Effector memory CD8-positive, alpha-beta T cell (primary cell): ENCODE data around the gene VEGFD.

Experiments used
- ATAC-seq: fragments of 150-1000 bp; cut with Tn5 transposase; replicated peaks from 2 replicates; pipeline ENCODE4 v1.10.0; 2021; ENCODE audit warnings: mild to moderate bottlenecking, moderate library complexity
- DNase-seq, 3 experiments: peaks; one replicate each; pipeline ENCODE4 v3.0.0; 2021
- H3K27ac Mint-ChIP-seq, 2 donors: one replicate each; pipeline ENCODE4 v1.8.0; 2022; ENCODE audit warnings: mild to moderate bottlenecking in 2 of 2, mixed read lengths in 2 of 2, moderate library complexity in 2 of 2
- H3K27me3 Mint-ChIP-seq, 2 donors: one replicate each; pipeline ENCODE4 v1.8.0; 2022; ENCODE audit warnings: mixed read lengths in 2 of 2
- H3K36me3 Mint-ChIP-seq: one replicate; pipeline ENCODE4 v1.8.0; 2022; ENCODE audit warnings: mild to moderate bottlenecking, moderate library complexity, mixed read lengths; ENCODE audit not compliant: insufficient read depth
- H3K4me1 Mint-ChIP-seq, 2 donors: one replicate each; pipeline ENCODE4 v1.8.0; 2022; ENCODE audit warnings: low read depth in 2 of 2, mixed read lengths in 2 of 2
- H3K4me3 Mint-ChIP-seq, 2 donors: one replicate each; pipeline ENCODE4 v1.8.0; 2022; ENCODE audit warnings: mild to moderate bottlenecking in 2 of 2, mixed read lengths in 2 of 2, moderate library complexity in 2 of 2
- H3K9me3 Mint-ChIP-seq, 2 donors: one replicate each; pipeline ENCODE4 v1.8.0; 2022; ENCODE audit warnings: mixed read lengths in 2 of 2

Gene VEGFD

DNA sequence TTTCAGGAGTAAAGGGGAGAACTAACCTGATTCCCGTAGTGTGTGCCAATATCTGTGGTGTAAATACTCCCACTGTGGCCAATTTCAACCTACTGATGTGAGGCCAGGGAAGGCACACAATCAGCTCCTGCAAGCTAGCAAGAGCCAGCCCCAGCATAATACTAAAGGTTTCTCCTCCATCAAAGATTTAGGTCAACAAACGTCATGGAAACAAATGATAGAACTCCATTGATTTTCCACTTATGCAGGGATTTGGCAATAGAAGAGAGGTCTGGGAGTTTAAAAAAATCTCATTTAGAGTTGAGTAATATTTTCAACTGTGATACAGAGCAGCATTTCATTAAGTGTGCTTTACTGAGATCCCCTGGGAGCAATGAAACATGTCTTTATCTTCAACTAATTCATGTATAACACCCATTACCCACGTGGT is 15.8 kb upstream of the VEGFD start:
- Mint-ChIP-seq H3K9me3 (no peaks in the 10 kb centered on the region), H3K27me3 (peaks cover 0 to 10% of the 10 kb centered on the region in 2 donors), H3K36me3 (no peaks in the 10 kb centered on the region), H3K27ac (no peak overlapping the region), H3K4me3 (no peak overlapping the region), H3K4me1 (no peaks in the 10 kb centered on the region)
- no peak for DNase-seq
- no peak for ATAC-seq

DNA sequence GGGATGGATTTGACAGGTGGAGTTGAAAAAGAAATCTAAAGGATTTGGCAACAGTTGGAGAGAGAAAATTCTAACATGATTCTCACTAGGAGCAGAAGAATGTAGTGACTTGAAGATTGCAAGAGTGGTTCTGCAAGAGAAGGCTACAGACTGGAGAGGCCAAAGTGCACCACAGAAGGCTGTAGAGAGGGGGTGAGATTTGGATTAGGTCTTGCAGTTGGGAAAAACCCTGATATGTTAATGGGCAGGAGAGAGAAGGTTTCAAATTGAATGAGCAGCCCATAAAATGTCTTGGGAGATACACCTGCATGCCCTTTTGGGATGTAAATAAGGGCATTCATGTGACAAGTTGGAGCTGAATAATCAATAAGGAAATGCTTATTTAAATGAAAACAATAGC is 14.7 kb upstream of the VEGFD start:
- Mint-ChIP-seq H3K9me3 (no peaks in the 10 kb centered on the region), H3K4me3 (no peak overlapping the region), H3K4me1 (no peaks in the 10 kb centered on the region), H3K36me3 (no peaks in the 10 kb centered on the region), H3K27ac (no peak overlapping the region), H3K27me3 (peaks cover 0 to 10% of the 10 kb centered on the region in 2 donors)
- no peak for DNase-seq
- no peak for ATAC-seq

DNA sequence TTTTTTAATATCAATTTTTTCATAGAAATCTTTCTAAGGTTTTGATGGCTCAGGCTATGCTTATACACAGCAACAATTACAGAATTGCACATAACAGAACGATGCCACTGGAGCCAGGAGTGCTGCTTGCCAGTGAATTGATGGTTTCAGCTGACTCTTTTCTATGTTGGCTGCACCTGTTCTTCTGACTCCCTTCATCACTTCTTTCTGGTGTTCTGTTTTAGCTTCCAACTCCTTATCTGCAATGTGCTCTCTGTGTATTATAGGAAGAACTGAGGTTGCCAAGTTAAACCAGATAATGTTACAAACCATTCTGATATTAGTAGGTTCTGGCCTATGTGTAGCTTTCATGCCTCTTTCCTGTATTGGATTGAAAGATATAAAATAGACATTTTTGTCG is 11.6 kb upstream of the VEGFD start:
- no peaks in the 10 kb centered on the region for H3K36me3 Mint-ChIP-seq
- H3K4me3 Mint-ChIP-seq, result no peak overlapping the region
- H3K27ac Mint-ChIP-seq, result no peak overlapping the region
- no peak for ATAC-seq
- no peaks in the 10 kb centered on the region for H3K9me3 Mint-ChIP-seq
- H3K4me1 Mint-ChIP-seq, result no peaks in the 10 kb centered on the region
- no peak for DNase-seq
- peaks cover 6 to 10% of the 10 kb centered on the region in 2 donors for H3K27me3 Mint-ChIP-seq

DNA sequence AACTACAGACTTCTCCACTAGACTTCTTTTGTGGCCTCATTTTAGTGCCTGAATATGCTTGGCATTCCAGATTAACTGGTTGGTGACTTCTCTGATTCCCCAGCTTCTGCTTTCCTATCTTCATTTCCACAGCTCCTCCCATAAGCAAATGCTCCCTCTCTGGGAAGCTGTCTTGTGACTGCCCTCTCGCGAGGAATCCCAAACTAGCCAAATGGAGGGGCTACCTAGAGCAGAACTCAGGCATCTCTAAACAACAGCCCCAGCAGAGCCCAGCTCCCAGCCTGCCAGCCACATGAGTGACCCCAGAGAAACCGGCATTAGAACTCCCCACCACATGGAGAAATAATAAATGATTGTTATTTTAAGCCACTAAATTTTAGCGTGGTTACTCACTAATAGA is 7.6 kb upstream of the VEGFD start:
- ATAC-seq (no peak), DNase-seq (no peak)
- Mint-ChIP-seq H3K36me3 (no peaks in the 10 kb centered on the region), H3K27ac (no peak overlapping the region), H3K9me3 (no peaks in the 10 kb centered on the region), H3K4me1 (no peaks in the 10 kb centered on the region), H3K4me3 (no peak overlapping the region), H3K27me3 (peaks cover 0 to 7% of the 10 kb centered on the region in 2 donors)

DNA sequence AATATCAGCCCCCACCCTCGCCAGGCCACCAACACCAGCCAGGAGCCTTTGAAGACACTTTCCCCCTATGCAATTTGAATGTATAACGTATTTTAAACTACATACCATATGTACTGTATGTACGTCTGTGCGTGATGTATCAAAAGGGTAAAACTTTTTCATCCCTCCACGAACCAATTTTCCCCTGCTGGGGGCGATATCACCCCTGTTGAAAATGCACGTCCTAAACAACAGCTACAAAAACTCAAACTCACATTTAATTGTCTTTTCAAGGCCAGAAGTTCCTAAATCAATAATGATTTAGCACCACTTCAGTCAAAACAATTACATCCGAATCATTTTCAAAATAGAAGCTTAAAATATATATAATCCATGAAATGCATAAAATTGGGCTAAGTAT is 1.4 kb downstream of the VEGFD start:
- Mint-ChIP-seq H3K4me1 (no peaks in the 10 kb centered on the region), H3K9me3 (no peaks in the 10 kb centered on the region), H3K36me3 (no peaks in the 10 kb centered on the region), H3K27me3 (peaks cover 7 to 11% of the 10 kb centered on the region in 2 donors), H3K4me3 (no peak overlapping the region), H3K27ac (no peak overlapping the region)
- ATAC-seq (no peak), DNase-seq (no peak)

DNA sequence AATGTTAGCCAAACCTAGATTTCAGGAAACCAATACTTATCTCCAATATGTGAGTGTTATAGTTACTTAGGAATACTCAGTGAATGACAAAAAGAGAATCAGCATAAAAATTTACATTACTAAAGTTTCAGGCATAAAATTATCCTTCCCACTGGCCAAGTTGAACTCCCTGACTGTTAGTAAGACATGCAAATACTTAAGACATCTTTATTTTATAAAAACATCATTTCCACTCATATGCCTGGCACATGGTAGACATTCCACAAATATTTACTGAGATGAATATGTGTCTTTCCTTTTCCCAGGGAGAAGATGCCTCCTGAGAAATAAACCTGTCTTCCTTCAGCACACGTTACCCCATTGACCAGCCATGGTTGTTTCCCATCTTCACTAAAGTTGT is 7.3 kb downstream of the VEGFD start:
- ATAC-seq (no peak), DNase-seq (no peak)
- no peaks in the 10 kb centered on the region for H3K4me1 Mint-ChIP-seq
- peaks cover 7 to 15% of the 10 kb centered on the region in 2 donors for H3K27me3 Mint-ChIP-seq
- H3K27ac Mint-ChIP-seq, result no peak overlapping the region
- no peak overlapping the region for H3K4me3 Mint-ChIP-seq
- H3K36me3 Mint-ChIP-seq, result no peaks in the 10 kb centered on the region
- no peaks in the 10 kb centered on the region for H3K9me3 Mint-ChIP-seq

DNA sequence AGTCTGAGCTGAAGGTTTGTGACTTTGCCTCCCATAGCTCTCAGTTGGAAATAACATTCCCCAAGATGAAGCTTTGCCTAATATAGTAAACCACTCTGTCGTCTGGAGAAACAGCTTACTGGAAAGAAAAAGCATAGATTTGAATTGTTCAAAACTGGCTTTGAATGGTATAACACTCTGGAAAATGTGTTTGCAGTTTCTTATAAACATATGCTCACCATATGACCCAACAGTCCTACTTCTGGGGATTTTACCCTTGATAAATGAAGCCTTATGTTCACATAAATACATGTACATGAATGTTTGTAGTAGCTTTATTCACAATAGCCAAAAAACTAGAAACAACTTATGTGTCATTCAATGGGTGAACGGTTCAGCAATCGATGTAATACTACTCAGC is 10.2 kb downstream of the VEGFD start:
- peaks cover 2% of the 10 kb centered on the region for H3K36me3 Mint-ChIP-seq
- no peak for DNase-seq
- H3K27ac Mint-ChIP-seq, result no peak overlapping the region
- no peaks in the 10 kb centered on the region for H3K4me1 Mint-ChIP-seq
- no peaks in the 10 kb centered on the region for H3K9me3 Mint-ChIP-seq
- peaks cover 20 to 23% of the 10 kb centered on the region in 2 donors for H3K27me3 Mint-ChIP-seq
- no peak for ATAC-seq
- H3K4me3 Mint-ChIP-seq, result no peak overlapping the region

DNA sequence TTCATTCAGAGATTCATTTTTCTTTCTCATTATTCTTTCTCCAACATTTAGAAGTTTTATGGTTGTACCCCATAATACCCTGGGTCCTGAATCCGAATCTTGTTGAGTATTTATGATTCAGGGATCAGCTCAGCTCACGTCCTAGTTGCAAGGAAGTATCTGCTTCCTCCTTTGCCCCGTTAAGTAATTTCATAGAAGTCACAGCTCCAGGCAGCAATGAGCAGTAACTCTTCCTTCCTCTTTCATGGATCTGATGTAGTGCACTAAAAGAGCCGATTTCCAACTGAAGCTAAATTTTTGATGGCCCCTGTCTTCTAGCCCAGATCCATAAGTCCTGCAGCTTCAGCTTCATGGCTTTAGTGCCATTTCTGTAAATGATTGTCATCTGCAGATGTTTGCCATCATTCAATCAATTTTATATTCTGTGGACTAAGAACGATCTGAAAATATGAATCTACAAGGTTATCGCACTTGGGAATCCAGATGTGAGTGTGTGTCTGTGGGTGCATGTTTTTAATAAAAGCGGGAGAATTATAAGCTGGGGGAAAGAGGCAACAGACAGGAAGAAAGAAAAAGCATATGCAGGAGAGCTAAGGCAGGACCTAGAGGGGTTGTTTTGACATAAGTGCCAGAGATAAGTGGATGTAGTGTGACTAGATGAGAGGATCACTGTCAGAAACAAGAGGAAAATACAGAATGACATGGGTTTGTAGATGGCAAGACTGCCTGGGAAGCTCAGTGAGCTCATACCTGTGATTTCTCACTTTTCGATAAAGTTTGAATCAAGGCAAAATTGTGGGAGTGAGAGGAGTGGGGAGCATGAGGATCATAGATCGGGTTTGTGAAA is 17.5 kb downstream of the VEGFD start:
- ATAC-seq, result no peak
- no peaks in the 10 kb centered on the region for H3K4me1 Mint-ChIP-seq
- peaks cover 41 to 43% of the 10 kb centered on the region in 2 donors for H3K27me3 Mint-ChIP-seq
- no peak for DNase-seq
- H3K27ac Mint-ChIP-seq, result no peak overlapping the region
- H3K9me3 Mint-ChIP-seq, result no peaks in the 10 kb centered on the region
- H3K36me3 Mint-ChIP-seq, result peaks cover 2% of the 10 kb centered on the region
- H3K4me3 Mint-ChIP-seq, result no peak overlapping the region

DNA sequence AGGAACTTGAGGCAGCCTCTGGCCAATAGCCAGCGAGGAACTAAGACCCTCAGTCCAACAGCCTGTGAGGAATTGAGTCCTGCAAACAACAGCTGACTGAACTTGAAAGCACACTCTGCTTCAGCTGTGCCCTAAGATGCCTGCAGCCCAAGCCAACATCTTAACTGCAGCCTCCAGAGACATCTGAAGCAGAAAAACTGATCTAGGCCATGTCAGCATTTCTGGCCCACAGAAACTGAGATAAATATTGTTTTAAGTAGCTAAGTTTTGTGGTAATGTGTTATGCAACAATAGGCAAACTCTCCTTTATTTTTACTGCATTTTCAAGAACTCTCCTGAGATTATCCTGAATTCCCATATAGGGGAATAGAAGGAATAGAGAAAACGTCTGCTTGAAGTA is 24.5 kb downstream of the VEGFD start:
- H3K9me3 Mint-ChIP-seq, result no peaks in the 10 kb centered on the region

DNA sequence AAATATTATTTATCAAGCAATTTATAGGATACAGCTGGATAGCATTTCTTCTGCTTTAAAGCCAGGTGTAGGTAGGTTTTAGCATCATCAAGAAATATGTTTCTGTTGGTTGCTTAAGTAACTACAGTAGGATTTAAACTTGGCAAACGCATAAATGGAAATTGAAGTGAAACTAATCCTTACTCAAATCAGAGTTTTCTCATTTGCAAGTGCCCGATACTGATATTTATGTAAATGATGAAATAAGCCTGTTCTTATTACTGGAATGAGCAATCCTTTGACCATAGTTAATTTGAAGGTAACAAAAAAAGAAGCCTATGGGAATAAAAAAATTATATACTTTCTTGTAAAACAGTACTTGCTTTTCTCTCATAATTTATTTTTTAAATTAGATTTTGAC is 25.7 kb downstream of the VEGFD start:
- ATAC-seq, result no peak

More for the DNA sequence above, 24.5 kb downstream of the VEGFD start:
- Mint-ChIP-seq H3K36me3 (no peaks in the 10 kb centered on the region), H3K27me3 (peaks cover 12 to 19% of the 10 kb centered on the region in 2 donors), H3K27ac (no peak overlapping the region), H3K4me1 (no peaks in the 10 kb centered on the region), H3K4me3 (no peak overlapping the region)
- DNase-seq (no peak), ATAC-seq (no peak)

DNA sequence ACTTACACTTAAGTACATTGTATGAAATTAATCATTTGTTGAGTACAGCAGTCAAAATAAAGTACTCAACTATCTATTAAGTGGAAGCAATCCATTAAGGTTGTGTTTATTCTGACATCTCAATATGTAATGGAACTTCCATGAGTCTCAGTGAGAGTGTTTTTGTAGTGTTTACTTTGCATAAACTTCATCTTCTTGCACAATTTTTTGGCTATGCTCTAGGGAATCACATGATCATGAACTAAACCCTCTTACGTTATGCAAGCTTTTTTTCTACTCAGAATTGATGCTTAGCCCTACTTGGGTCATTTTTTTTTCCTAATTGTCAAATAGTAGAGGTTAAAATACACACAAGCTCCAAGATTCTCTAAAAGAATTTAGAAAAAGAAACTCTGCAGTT is 27.8 kb downstream of the VEGFD start:
- peaks cover 7 to 13% of the 10 kb centered on the region in 2 donors for H3K27me3 Mint-ChIP-seq
- no peak overlapping the region for H3K27ac Mint-ChIP-seq
- DNase-seq (no peak), ATAC-seq (no peak)
- no peak overlapping the region for H3K4me3 Mint-ChIP-seq
- no peaks in the 10 kb centered on the region for H3K4me1 Mint-ChIP-seq
- no peaks in the 10 kb centered on the region for H3K36me3 Mint-ChIP-seq
- H3K9me3 Mint-ChIP-seq, result no peaks in the 10 kb centered on the region

More for the DNA sequence above, 25.7 kb downstream of the VEGFD start:
- Mint-ChIP-seq H3K4me1 (no peaks in the 10 kb centered on the region), H3K4me3 (no peak overlapping the region), H3K9me3 (no peaks in the 10 kb centered on the region), H3K27ac (no peak overlapping the region), H3K36me3 (no peaks in the 10 kb centered on the region), H3K27me3 (peaks cover 7 to 13% of the 10 kb centered on the region in 2 donors)
- no peak for DNase-seq

DNA sequence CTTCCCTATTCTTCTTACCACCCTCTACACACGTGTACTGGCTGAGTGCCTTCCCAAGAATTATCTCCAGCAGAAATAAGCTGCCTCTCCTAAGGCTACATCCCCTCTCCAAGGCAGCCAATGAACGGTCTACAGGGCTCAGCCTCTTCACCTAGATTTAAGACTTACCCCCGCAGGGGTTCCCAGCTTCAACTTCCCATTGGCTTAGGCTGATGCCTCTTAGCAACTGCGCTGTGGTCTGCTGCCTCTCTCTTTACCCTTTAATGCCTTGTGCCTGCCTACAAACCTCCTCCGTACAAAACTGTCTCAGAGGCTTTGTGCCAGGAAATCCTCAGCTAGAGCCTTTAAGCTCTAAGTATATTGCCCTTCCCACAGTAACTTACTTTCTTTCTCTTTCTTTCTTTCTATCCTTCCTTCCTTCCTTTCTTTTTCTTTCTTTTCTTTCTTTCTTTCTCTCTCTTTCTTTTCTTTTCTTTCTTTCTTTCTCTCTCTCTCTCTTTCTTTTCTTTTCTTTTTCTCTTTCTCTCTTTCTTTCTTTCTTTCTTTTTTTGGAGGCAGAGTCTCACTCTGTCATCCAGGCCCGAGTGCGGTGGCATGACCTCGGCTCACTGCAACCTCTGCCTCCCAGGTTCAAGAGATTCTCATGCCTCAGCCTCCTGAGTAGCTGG is 33.8 kb downstream of the VEGFD start:
- Mint-ChIP-seq H3K9me3 (no peaks in the 10 kb centered on the region), H3K27ac (no peak overlapping the region), H3K4me1 (no peaks in the 10 kb centered on the region), H3K4me3 (no peak overlapping the region), H3K27me3 (no peaks in the 10 kb centered on the region), H3K36me3 (no peaks in the 10 kb centered on the region)
- ATAC-seq (no peak), DNase-seq (no peak)

DNA sequence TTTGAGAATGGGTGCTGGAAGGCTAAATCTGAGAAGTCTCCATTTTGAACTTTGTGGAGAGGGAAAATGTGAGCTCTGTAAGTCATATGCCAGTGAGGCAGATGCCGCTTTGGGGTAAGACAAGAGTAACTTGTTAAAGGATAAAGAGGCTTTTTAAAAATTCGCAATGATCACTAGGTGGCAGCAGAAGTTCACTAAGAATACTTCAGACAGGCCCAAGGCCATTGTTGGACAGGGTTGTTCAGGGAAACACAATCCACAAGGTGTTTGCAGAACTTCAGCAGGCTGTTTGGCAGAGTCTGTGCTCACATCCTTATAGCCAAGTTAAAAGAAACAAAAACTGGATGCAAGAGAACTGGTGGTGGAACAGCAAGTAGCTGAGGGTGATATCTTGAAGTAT is 35.2 kb downstream of the VEGFD start:
- Mint-ChIP-seq H3K27ac (no peak overlapping the region), H3K4me1 (no peaks in the 10 kb centered on the region), H3K9me3 (no peaks in the 10 kb centered on the region), H3K4me3 (no peak overlapping the region), H3K27me3 (peaks cover 3 to 5% of the 10 kb centered on the region in 2 donors), H3K36me3 (no peaks in the 10 kb centered on the region)
- peak; percentile 45 for ATAC-seq
- peak; percentile 4 to 14 (median 8) for DNase-seq

DNA sequence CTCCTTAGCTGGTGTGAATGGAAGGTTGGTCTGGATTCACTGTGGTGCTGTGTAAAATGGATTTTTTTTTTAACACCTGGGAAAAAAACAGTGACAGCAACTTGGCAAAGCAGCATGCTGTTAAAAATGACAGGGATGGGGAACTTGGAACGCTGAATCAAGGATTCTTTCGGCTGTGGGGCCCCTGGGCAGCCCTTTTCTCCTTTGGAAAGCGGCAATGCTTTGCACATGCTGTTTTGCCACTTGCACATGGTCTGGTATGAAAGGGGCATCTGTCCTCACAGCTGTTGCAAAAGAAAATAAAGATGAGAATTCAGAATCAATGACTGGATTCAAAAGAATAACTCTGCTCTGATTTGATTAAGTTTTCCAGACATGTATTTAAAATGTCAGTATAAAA is 38.2 kb downstream of the VEGFD start:
- peaks cover 11 to 23% of the 10 kb centered on the region in 2 donors for H3K27me3 Mint-ChIP-seq
- DNase-seq, result no peak
- no peaks in the 10 kb centered on the region for H3K36me3 Mint-ChIP-seq
- no peaks in the 10 kb centered on the region for H3K4me1 Mint-ChIP-seq
- H3K27ac Mint-ChIP-seq, result no peak overlapping the region
- ATAC-seq, result no peak
- no peaks in the 10 kb centered on the region for H3K9me3 Mint-ChIP-seq
- H3K4me3 Mint-ChIP-seq, result no peak overlapping the region
